Ureter (tissue), 1 donor: ENCODE data around the gene TUBB8B. TPM values are rescaled to one million over a fixed set of nuclear protein-coding genes. Genes with fewer than 3 reads are reported as not detected.
"Not testable (repeated sequence)": the region's sequence is repeated elsewhere in the genome, so short reads cannot be mapped to it uniquely, and the experiment has no call there.

ENCODE experiments used
- DNase-seq: peaks from one replicate; pipeline ENCODE4 v3.0.0-alpha.2; 2020; ENCODE audit warnings: low spot score
- total RNA-seq: library from RNA; stranded (reverse); gene quantifications from one replicate; pipeline ENCODE4 v1.2.4, GENCODE V29; 2023
- donor health status: DM: yes; HTN: yes; CAD: no.

TUBB8B gene
- total RNA-seq, result not detected

GRCh38 chr18:49176-49665 lies at the start of gene TUBB8B:
Gene TUBB8B, minus strand, starts transcription at chr18:49615. Its CDS starts 58 bp downstream, at chr18:49557.
- DNase-seq, result not testable (repeated sequence)

- not testable (repeated sequence) for DNase-seq
These were observed 48.0 kb upstream of the TUBB8B start for GRCh38 chr18:97252-97914.

GRCh38 chr18:96767-97131 lies 47.3 kb upstream of the TUBB8B start:
- DNase-seq, result not testable (repeated sequence)

- not testable (repeated sequence) for DNase-seq
These were observed 46.8 kb upstream of the TUBB8B start for GRCh38 chr18:96101-96766.

GRCh38 chr18:95580-95979 lies 46.2 kb upstream of the TUBB8B start:
- DNase-seq, result not testable (repeated sequence)

- not testable (repeated sequence) for DNase-seq
These were observed 44.5 kb upstream of the TUBB8B start for GRCh38 chr18:93897-94408.

GRCh38 chr18:91561-91960 lies 42.1 kb upstream of the TUBB8B start:
- not testable (repeated sequence) for DNase-seq

- peak; percentile 2 for DNase-seq
These were observed 41.2 kb upstream of the TUBB8B start for GRCh38 chr18:90396-91193.

GRCh38 chr18:89124-89523 lies 39.7 kb upstream of the TUBB8B start:
- not testable (repeated sequence) for DNase-seq

GRCh38 chr18:84801-85200 lies 35.4 kb upstream of the TUBB8B start:
- DNase-seq, result not testable (repeated sequence)

GRCh38 chr18:82626-83209 lies 33.3 kb upstream of the TUBB8B start:
- not testable (repeated sequence) for DNase-seq

- not testable (repeated sequence) for DNase-seq
These were observed 31.5 kb upstream of the TUBB8B start for GRCh38 chr18:80881-81280.

- DNase-seq, result not testable (repeated sequence)
These were observed 30.8 kb upstream of the TUBB8B start for GRCh38 chr18:80202-80601.

- DNase-seq, result not testable (repeated sequence)
These were observed 26.2 kb upstream of the TUBB8B start for GRCh38 chr18:75525-76160.

- DNase-seq, result not testable (repeated sequence)
These were observed 23.9 kb upstream of the TUBB8B start for GRCh38 chr18:73181-73777.

GRCh38 chr18:67701-68100 lies 18.3 kb upstream of the TUBB8B start:
- DNase-seq, result not testable (repeated sequence)

GRCh38 chr18:64279-64678 lies 14.9 kb upstream of the TUBB8B start:
- DNase-seq, result not testable (repeated sequence)

- DNase-seq, result not testable (repeated sequence)
These were observed 14.2 kb upstream of the TUBB8B start for GRCh38 chr18:63656-64055.

- DNase-seq, result not testable (repeated sequence)
These were observed 5.0 kb upstream of the TUBB8B start for GRCh38 chr18:54388-54787.

GRCh38 chr18:48696-49095 lies 719 bp downstream of the TUBB8B start:
- not testable (repeated sequence) for DNase-seq

GRCh38 chr18:13177-13576 lies 36.2 kb downstream of the TUBB8B start:
- not testable (repeated sequence) for DNase-seq
